Breast epithelium (tissue), 3 donors: ENCODE results near the gene ABCA6.

Experiments
- CTCF ChIP-seq, 3 donors: fragments of 450-650 bp; IDR thresholded peaks; one replicate each; pipeline ENCODE4 v1.5.1; 2016 to 2017; ENCODE audit warnings: antibody characterized with exemption in 3 of 3, mild to moderate bottlenecking in 3 of 3, moderate library complexity in 3 of 3
- POLR2A ChIP-seq: fragments of 450-650 bp; IDR thresholded peaks from one replicate; pipeline ENCODE4 v1.6.1; 2016; ENCODE audit warnings: antibody characterized with exemption, mild to moderate bottlenecking, moderate library complexity
- POLR2AphosphoS5 ChIP-seq, 3 donors: sonication (generic); formaldehyde crosslinking; IDR thresholded peaks; one replicate each; pipeline ENCODE4 v1.6.1; 2017; ENCODE audit warnings: antibody characterized with exemption in 3 of 3

DNA sequence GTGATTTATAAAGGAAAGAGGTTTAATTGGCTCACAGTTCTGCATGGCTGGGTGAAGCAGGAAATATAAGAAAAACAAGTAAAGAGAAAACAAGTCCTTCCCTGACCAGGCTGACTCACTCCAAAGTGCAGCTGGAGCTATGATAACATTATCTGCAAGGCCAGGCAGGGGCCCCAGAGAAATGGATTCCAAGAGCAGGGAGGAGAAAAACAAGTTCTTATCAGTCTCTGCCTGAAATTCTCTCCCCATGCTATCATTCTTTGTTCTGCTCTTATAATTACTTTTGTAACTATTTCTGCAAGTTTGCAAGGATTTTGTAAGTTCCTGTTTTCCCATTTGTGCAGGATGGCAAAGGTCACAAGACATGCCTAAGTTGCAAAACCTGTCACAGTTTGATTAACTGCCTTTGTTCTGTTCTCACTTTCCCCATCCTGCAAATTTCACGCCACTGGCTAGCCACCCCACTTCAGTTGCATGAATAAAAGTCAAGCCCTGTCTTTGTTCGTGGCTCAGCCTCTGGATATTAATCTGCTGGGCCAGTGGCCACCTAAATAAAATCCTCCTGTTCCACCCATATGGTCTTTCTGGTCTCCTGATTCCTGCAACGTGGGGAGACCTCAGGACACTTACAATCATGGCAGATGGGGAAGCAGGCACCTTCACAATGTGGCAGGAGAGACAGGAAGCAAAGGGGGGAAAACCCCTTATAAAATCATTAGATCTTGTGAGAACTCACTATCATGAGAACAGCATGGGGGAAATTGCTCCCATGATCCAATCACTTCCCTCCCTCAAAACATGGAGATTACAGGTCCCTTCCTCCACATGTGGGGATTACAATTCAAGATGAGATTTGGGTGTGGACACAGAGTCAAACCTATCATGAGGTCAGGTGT, 94.1 kb downstream of the ABCA6 start:
- no peak for TF ChIP-seq CTCF (IDR thresholded peaks at IDR 0.05)
- TF ChIP-seq POLR2A: no peak
- TF ChIP-seq POLR2AphosphoS5 (IDR thresholded peaks at IDR 0.05): peak; percentile 42 to 89 (median 81)
